ENCODE results near the gene MFSD2B.

DNA sequence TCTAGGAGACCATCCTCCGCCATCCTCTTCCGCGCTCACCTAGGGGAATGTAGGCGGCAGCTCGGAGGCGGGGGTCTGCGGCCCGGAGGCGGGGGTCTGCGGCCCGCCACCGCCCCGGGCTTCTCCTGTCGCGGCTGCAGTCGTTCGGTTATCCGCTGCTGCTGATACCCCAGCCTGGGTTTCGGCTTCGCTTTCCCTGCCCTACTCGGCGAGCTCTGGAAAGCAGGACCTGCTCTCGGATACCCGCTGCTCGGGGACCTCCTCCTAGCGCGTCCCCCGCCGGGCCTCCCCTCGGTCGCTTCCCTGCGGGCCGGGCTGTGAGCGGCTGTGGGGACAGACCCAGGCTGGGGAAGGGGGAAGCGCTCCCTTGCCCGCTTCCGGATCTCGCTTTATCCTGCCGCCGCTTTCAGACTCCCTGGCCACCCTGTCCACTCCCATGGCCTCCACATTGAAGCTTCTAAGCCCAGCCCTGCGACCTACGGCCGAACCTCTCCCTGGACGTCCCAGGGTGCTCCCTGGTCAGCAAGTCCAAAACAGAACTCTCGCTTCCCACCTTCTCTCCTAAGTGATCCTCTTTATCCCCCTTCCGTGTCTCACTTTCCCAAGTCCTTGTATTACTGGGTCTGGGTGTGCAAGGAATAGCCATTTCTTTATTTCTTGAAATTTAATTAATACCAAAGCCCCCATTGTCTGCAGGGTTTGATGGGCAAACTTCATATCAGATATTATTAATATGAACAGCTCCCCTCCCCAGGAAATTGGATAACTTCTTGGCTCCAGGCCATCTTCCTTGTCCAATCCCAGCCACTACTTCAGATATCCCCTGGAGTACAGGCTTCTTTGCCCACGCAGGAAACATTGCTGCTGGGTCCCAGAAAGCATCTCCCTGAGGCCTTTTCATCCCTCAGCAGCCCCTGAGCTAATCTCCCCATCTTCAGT is 40.4 kb downstream of the MFSD2B start:
- TF ChIP-seq RAD21 (IDR thresholded peaks at IDR 0.05; ENCODE audit: low read depth) (no peak), FOXM1 (IDR thresholded peaks at IDR 0.05; ENCODE audit: borderline replicate concordance, low read depth) (no peak), USF1 (IDR thresholded peaks at IDR 0.05) (no peak), CREB1 (IDR thresholded peaks at IDR 0.05; ENCODE audit: low read depth) (no peak), TAF1 (IDR thresholded peaks at IDR 0.05; ENCODE audit: low read depth) (no peak), MAX (IDR thresholded peaks at IDR 0.05) (no peak), YY1 (IDR thresholded peaks at IDR 0.05; ENCODE audit: low read depth) (no peak), EGR1 (IDR thresholded peaks at IDR 0.05) (no peak), TEAD4 (IDR thresholded peaks at IDR 0.05) (no peak), NFIC (IDR thresholded peaks at IDR 0.05) (0 out of 2 replicates have a peak, but pooled peaks have one; percentile 19)
